Hepatocyte (in vitro differentiated cells): Measurements from ENCODE around the gene CYTH1. TPM values are rescaled to one million over a fixed set of nuclear protein-coding genes. Genes with fewer than 3 reads are reported as not detected.

ENCODE experiments used
- DNase-seq: peaks from one replicate; pipeline ENCODE4 v3.0.0-alpha.2; 2016; ENCODE audit warnings: low spot score
- H2AFZ ChIP-seq: fragments of 200-600 bp; sonication (generic); 2 replicates; pipeline ENCODE4 v1.6.0; 2016; ENCODE audit warnings: antibody characterized with exemption, mild to moderate bottlenecking
- H3K27ac ChIP-seq: fragments of 200-600 bp; sonication (generic); 2 replicates; pipeline ENCODE4 v1.5.1; 2016; ENCODE audit warnings: mild to moderate bottlenecking
- H3K27me3 ChIP-seq: fragments of 200-600 bp; sonication (generic); 2 replicates; pipeline ENCODE4 v1.6.1; 2016
- H3K36me3 ChIP-seq: fragments of 200-600 bp; sonication (generic); replicated peaks from 2 replicates; pipeline ENCODE4 v1.5.1; 2016; ENCODE audit warnings: low read depth; ENCODE audit not compliant: insufficient read depth
- H3K4me1 ChIP-seq: fragments of 200-600 bp; sonication (generic); 2 replicates; pipeline ENCODE4 v1.5.1; 2016; ENCODE audit warnings: mild to moderate bottlenecking, moderate library complexity; ENCODE audit not compliant: insufficient read depth
- H3K4me2 ChIP-seq: fragments of 200-600 bp; sonication (generic); 2 replicates; pipeline ENCODE4 v1.6.0; 2016
- H3K4me3 ChIP-seq: fragments of 200-600 bp; sonication (generic); 2 replicates; pipeline ENCODE4 v1.5.1; 2016; ENCODE audit warnings: mild to moderate bottlenecking
- H3K79me2 ChIP-seq: fragments of 200-600 bp; sonication (generic); 2 replicates; pipeline ENCODE4 v1.6.0; 2017; ENCODE audit warnings: mild to moderate bottlenecking
- H3K9me2 ChIP-seq: fragments of 200-600 bp; sonication (generic); replicated peaks from 2 replicates; pipeline ENCODE4 v1.6.0; 2017; ENCODE audit warnings: mild to moderate bottlenecking; ENCODE audit not compliant: insufficient read depth
- H3K9me3 ChIP-seq: fragments of 200-600 bp; sonication (generic); 2 replicates; pipeline ENCODE4 v1.5.1; 2016; ENCODE audit warnings: low read depth, mild to moderate bottlenecking
- H4K20me1 ChIP-seq: fragments of 200-600 bp; sonication (generic); 2 replicates; pipeline ENCODE4 v1.6.0; 2016; ENCODE audit warnings: mild to moderate bottlenecking; ENCODE audit not compliant: insufficient read depth, poor library complexity, severe bottlenecking
- EZH2 ChIP-seq: fragments of 200-600 bp; sonication (generic); IDR thresholded peaks from 2 replicates; pipeline ENCODE4 v1.6.1; 2016; ENCODE audit warnings: antibody characterized with exemption, mild to moderate bottlenecking, borderline replicate concordance
- EZH2phosphoT487 ChIP-seq: fragments of 200-600 bp; sonication (generic); IDR thresholded peaks from one replicate; pipeline ENCODE4 v1.6.1; 2018; ENCODE audit warnings: antibody characterized with exemption, mild to moderate bottlenecking, low read depth, moderate library complexity; ENCODE audit not compliant: unreplicated experiment, severe bottlenecking
- WGBS: methylation state at CpG from one replicate; pipeline ENCODE4 v1.1.6; 2016; ENCODE audit warnings: low lambda C conversion rate; ENCODE audit errors: missing lambda C conversion rate; 5-methylcytosine and 5-hydroxymethylcytosine counted together
- polyA plus RNA-seq: library from polyadenylated mRNA; unstranded; fragments of >200 nt; fragmentation: Nextera tagmentation; extraction: Ambion mirVana; gene quantifications from 2 replicates; pipeline ENCODE4 v1.2.1, GENCODE V29; 2016
- total RNA-seq: library from RNA; depleted of rRNA; stranded (reverse); fragments of >200 nt; gene quantifications from 2 replicates; pipeline ENCODE4 v1.2.3, GENCODE V29; 2014
- TF ChIP-seq, protein P1 (sequence below): fragments of 200-600 bp; sonication (generic); IDR thresholded peaks from 2 replicates; pipeline ENCODE4 v1.5.1; 2016; ENCODE audit warnings: antibody characterized with exemption, mild to moderate bottlenecking; ENCODE audit not compliant: poor library complexity

The CYTH1 gene
- total and polyA plus RNA-seq, 2 experiments from 2014 or later = 38.5 to 44.4 TPM

GRCh38 chr17:78735832-78736525, 46.1 kb downstream of the CYTH1 start:
- H3K79me2 ChIP-seq = peaks cover 75% of the 10 kb centered on the region
- peak; percentile 82 for DNase-seq
- WGBS = 52% methylated on average over 6 of the region's 6 CpGs
- no peak overlapping the region for H2AFZ ChIP-seq
- H3K36me3 ChIP-seq = no peaks in the 10 kb centered on the region
- peaks cover 36% of the 10 kb centered on the region for H4K20me1 ChIP-seq
- H3K4me2 ChIP-seq = peak overlapping the region; percentile 72
- no peaks in the 10 kb centered on the region for H3K27me3 ChIP-seq
- H3K4me3 ChIP-seq = peak overlapping the region; percentile 37
- no peak for TF ChIP-seq EZH2
- TF ChIP-seq EZH2phosphoT487 = no peak
- TF ChIP-seq, protein P1, sequence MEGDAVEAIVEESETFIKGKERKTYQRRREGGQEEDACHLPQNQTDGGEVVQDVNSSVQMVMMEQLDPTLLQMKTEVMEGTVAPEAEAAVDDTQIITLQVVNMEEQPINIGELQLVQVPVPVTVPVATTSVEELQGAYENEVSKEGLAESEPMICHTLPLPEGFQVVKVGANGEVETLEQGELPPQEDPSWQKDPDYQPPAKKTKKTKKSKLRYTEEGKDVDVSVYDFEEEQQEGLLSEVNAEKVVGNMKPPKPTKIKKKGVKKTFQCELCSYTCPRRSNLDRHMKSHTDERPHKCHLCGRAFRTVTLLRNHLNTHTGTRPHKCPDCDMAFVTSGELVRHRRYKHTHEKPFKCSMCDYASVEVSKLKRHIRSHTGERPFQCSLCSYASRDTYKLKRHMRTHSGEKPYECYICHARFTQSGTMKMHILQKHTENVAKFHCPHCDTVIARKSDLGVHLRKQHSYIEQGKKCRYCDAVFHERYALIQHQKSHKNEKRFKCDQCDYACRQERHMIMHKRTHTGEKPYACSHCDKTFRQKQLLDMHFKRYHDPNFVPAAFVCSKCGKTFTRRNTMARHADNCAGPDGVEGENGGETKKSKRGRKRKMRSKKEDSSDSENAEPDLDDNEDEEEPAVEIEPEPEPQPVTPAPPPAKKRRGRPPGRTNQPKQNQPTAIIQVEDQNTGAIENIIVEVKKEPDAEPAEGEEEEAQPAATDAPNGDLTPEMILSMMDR = no peak
- peak overlapping the region; percentile 97 for H3K27ac ChIP-seq
- H3K9me2 ChIP-seq = no peaks in the 10 kb centered on the region
- H3K4me1 ChIP-seq = peaks cover 24% of the 10 kb centered on the region
- H3K9me3 ChIP-seq = no peaks in the 10 kb centered on the region

GRCh38 chr17:78734793-78735641, 47.1 kb downstream of the CYTH1 start:
- Histone ChIP-seq H3K4me3 (no peak overlapping the region), H3K4me1 (peaks cover 24% of the 10 kb centered on the region), H3K79me2 (peaks cover 75% of the 10 kb centered on the region)

DNA sequence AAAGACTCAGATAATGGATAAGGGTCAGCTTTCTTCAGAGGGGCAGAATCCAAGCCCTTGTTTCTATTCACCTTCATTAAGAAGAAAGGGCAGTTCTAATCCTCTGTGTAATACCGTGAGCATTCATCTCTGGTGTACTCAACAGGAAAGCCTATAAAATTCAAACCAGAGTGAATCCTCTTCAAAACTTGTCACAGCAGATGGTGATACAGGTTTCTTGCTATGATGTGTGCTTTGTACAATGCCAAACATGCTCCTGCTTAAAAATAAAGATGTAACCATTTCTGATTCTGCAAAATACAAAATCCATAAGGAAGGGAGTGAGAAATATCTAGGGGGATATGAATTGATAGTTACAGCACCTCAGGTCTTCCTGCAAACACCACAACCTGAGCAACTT, 49.7 kb downstream of the CYTH1 start:
- H2AFZ ChIP-seq = no peak overlapping the region
- no peaks in the 10 kb centered on the region for H3K36me3 ChIP-seq
- H3K4me1 ChIP-seq = peaks cover 10% of the 10 kb centered on the region
- H3K27ac ChIP-seq = no peak overlapping the region
- H3K79me2 ChIP-seq = peaks cover 79% of the 10 kb centered on the region
- DNase-seq = no peak
- no peaks in the 10 kb centered on the region for H3K9me2 ChIP-seq
- H3K9me3 ChIP-seq = no peaks in the 10 kb centered on the region
- H4K20me1 ChIP-seq = peaks cover 60% of the 10 kb centered on the region
- no peak for TF ChIP-seq EZH2
- no peak for TF ChIP-seq EZH2phosphoT487
- TF ChIP-seq, protein P1 = no peak
- WGBS = 67% methylated on average over 1 of the region's 1 CpG
- no peaks in the 10 kb centered on the region for H3K27me3 ChIP-seq
- no peak overlapping the region for H3K4me2 ChIP-seq
- no peak overlapping the region for H3K4me3 ChIP-seq

More at GRCh38 chr17:78734793-78735641, 47.1 kb downstream of the CYTH1 start:
- H3K36me3 ChIP-seq = no peaks in the 10 kb centered on the region
- TF ChIP-seq EZH2phosphoT487 = no peak
- TF ChIP-seq, protein P1 = no peak
- TF ChIP-seq EZH2 = no peak
- H3K27me3 ChIP-seq = no peaks in the 10 kb centered on the region
- no peaks in the 10 kb centered on the region for H3K9me2 ChIP-seq
- no peak overlapping the region for H2AFZ ChIP-seq
- DNase-seq = peak; percentile 65
- peak overlapping the region; percentile 72 for H3K4me2 ChIP-seq
- 59% methylated on average over 16 of the region's 16 CpGs for WGBS
- peak overlapping the region; percentile 97 for H3K27ac ChIP-seq
- peaks cover 36% of the 10 kb centered on the region for H4K20me1 ChIP-seq
- no peaks in the 10 kb centered on the region for H3K9me3 ChIP-seq
